Muscle layer of duodenum (tissue), 2 donors: ENCODE measurements around the gene DMXL2.
"Not testable (repeated sequence)": the region's sequence is repeated elsewhere in the genome, so short reads cannot be mapped to it uniquely, and the experiment has no call there.

Experiments used
- H3K27ac ChIP-seq: one replicate; pipeline ENCODE4 v1.7.0; 2013; ENCODE audit warnings: mild to moderate bottlenecking, low read length
- H3K27me3 ChIP-seq: one replicate; pipeline ENCODE4 v1.7.0; 2013; ENCODE audit warnings: low read depth, mild to moderate bottlenecking, control low read depth, low read length
- H3K36me3 ChIP-seq, 2 donors: one replicate each; pipeline ENCODE4 v1.7.0; 2013; ENCODE audit warnings: low read length in 2 of 2, control low read depth in 1 of 2, mild to moderate bottlenecking in 1 of 2; ENCODE audit not compliant: insufficient read depth in 2 of 2, control insufficient read depth in 1 of 2
- H3K4me1 ChIP-seq, 2 donors: one replicate each; pipeline ENCODE4 v1.7.0; 2013; ENCODE audit warnings: low read length in 2 of 2, mild to moderate bottlenecking in 2 of 2, control low read depth in 1 of 2, moderate library complexity in 1 of 2; ENCODE audit not compliant: insufficient read depth in 2 of 2, control insufficient read depth in 1 of 2
- H3K4me3 ChIP-seq, 2 donors: one replicate each; pipeline ENCODE4 v1.7.0; 2013; ENCODE audit warnings: low read length in 2 of 2, low read depth in 1 of 2, mild to moderate bottlenecking in 1 of 2
- H3K9me3 ChIP-seq, 2 donors: one replicate each; pipeline ENCODE4 v1.7.0; 2013; ENCODE audit warnings: low read length in 2 of 2, control low read depth in 1 of 2, mild to moderate bottlenecking in 1 of 2; ENCODE audit not compliant: control insufficient read depth in 1 of 2
- donor health status: healthy.

Gene DMXL2

GRCh38 chr15:51620641-51621040 lies 1.9 kb downstream of the DMXL2 start:
- no peaks in the 10 kb centered on the region for H3K9me3 ChIP-seq
- H3K27me3 ChIP-seq = no peaks in the 10 kb centered on the region
- peak overlapping the region; percentile 75 to 96 for H3K4me3 ChIP-seq
- H3K36me3 ChIP-seq = no peaks in the 10 kb centered on the region
- peaks cover 6 to 13% of the 10 kb centered on the region in 2 donors for H3K4me1 ChIP-seq
- H3K27ac ChIP-seq = peak overlapping the region; percentile 56

- Histone ChIP-seq H3K36me3 (no peaks in the 10 kb centered on the region), H3K27ac (peak overlapping the region; percentile 56), H3K4me3 (peak overlapping the region; percentile 75 to 96), H3K27me3 (no peaks in the 10 kb centered on the region), H3K4me1 (peaks cover 6 to 13% of the 10 kb centered on the region in 2 donors), H3K9me3 (no peaks in the 10 kb centered on the region)
Measured at GRCh38 chr15:51620122-51620521, 2.4 kb downstream of the DMXL2 start.

GRCh38 chr15:51619331-51620035 lies 3.1 kb downstream of the DMXL2 start:
- H3K9me3 ChIP-seq = no peaks in the 10 kb centered on the region
- H3K36me3 ChIP-seq = no peaks in the 10 kb centered on the region
- H3K27me3 ChIP-seq = no peaks in the 10 kb centered on the region

GRCh38 chr15:51617886-51618285 lies 4.7 kb downstream of the DMXL2 start:
- Histone ChIP-seq H3K4me1 (peaks cover 6 to 13% of the 10 kb centered on the region in 2 donors), H3K27me3 (no peaks in the 10 kb centered on the region), H3K9me3 (no peaks in the 10 kb centered on the region), H3K27ac (no peak overlapping the region), H3K36me3 (no peaks in the 10 kb centered on the region), H3K4me3 (no peak overlapping the region)

More at GRCh38 chr15:51619331-51620035, 3.1 kb downstream of the DMXL2 start:
- peaks cover 6 to 13% of the 10 kb centered on the region in 2 donors for H3K4me1 ChIP-seq
- no peak overlapping the region for H3K4me3 ChIP-seq
- H3K27ac ChIP-seq = no peak overlapping the region

GRCh38 chr15:51613951-51614350 lies 8.6 kb downstream of the DMXL2 start:
- Histone ChIP-seq H3K9me3 (no peaks in the 10 kb centered on the region), H3K4me1 (no peaks in the 10 kb centered on the region), H3K36me3 (no peaks in the 10 kb centered on the region), H3K27ac (no peak overlapping the region), H3K4me3 (no peak overlapping the region), H3K27me3 (no peaks in the 10 kb centered on the region)

- not testable (repeated sequence) for H3K9me3 ChIP-seq, H3K4me1 ChIP-seq, H3K27me3 ChIP-seq, H3K4me3 ChIP-seq, H3K27ac ChIP-seq, H3K36me3 ChIP-seq
Measured at GRCh38 chr15:51612669-51613068, 9.9 kb downstream of the DMXL2 start.

- H3K27ac ChIP-seq, H3K4me3 ChIP-seq, H3K4me1 ChIP-seq, H3K9me3 ChIP-seq, H3K27me3 ChIP-seq, H3K36me3 ChIP-seq: not testable (repeated sequence)
Measured at GRCh38 chr15:51603462-51603948, 19.1 kb downstream of the DMXL2 start.

- H3K36me3 ChIP-seq = no peaks in the 10 kb centered on the region
- no peak overlapping the region for H3K4me3 ChIP-seq
- no peak overlapping the region for H3K27ac ChIP-seq
- no peaks in the 10 kb centered on the region for H3K9me3 ChIP-seq
- H3K4me1 ChIP-seq = no peaks in the 10 kb centered on the region
- H3K27me3 ChIP-seq = no peaks in the 10 kb centered on the region
Measured at GRCh38 chr15:51603002-51603401, 19.6 kb downstream of the DMXL2 start.

GRCh38 chr15:51602484-51602883 lies 20.1 kb downstream of the DMXL2 start:
- H3K4me1 ChIP-seq = no peaks in the 10 kb centered on the region

GRCh38 chr15:51601801-51602200 lies 20.8 kb downstream of the DMXL2 start:
- no peak overlapping the region for H3K4me3 ChIP-seq
- H3K9me3 ChIP-seq = no peaks in the 10 kb centered on the region
- no peaks in the 10 kb centered on the region for H3K36me3 ChIP-seq
- no peaks in the 10 kb centered on the region for H3K4me1 ChIP-seq
- no peak overlapping the region for H3K27ac ChIP-seq
- no peaks in the 10 kb centered on the region for H3K27me3 ChIP-seq

More at GRCh38 chr15:51602484-51602883, 20.1 kb downstream of the DMXL2 start:
- Histone ChIP-seq H3K4me3 (no peak overlapping the region), H3K27me3 (no peaks in the 10 kb centered on the region), H3K36me3 (no peaks in the 10 kb centered on the region), H3K9me3 (no peaks in the 10 kb centered on the region), H3K27ac (no peak overlapping the region)

GRCh38 chr15:51600114-51600513 lies 22.5 kb downstream of the DMXL2 start:
- H3K27ac ChIP-seq = no peak overlapping the region

More at GRCh38 chr15:51600114-51600513, 22.5 kb downstream of the DMXL2 start:
- Histone ChIP-seq H3K36me3 (no peaks in the 10 kb centered on the region), H3K27me3 (no peaks in the 10 kb centered on the region), H3K4me3 (no peak overlapping the region), H3K4me1 (no peaks in the 10 kb centered on the region), H3K9me3 (no peaks in the 10 kb centered on the region)
